Fibroblast of lung (primary cell): ENCODE measurements around the gene PRRC2B. TPM values are rescaled to one million over a fixed set of nuclear protein-coding genes. Genes with fewer than 3 reads are reported as not detected.
A peak's percentile ranks its signal among the peaks of the same experiment; 100 is the strongest.

Experiments
- DNase-seq, 2 donors: peaks; one replicate each; pipeline versions ENCODE4 v3.0.0 to v3.0.0-alpha.2; 2010; ENCODE audit warnings: low read depth in 2 of 2
- H2AFZ ChIP-seq: 2 replicates; pipeline ENCODE4 v1.5.1; 2012; ENCODE audit warnings: low read length, control low read depth, inconsistent platforms
- H3K27ac ChIP-seq: 2 replicates; pipeline ENCODE4 v1.5.1; 2011; ENCODE audit warnings: low read length, control low read depth; ENCODE audit not compliant: insufficient read depth
- H3K27me3 ChIP-seq: 2 replicates; pipeline ENCODE4 v1.5.1; 2011; ENCODE audit warnings: mild to moderate bottlenecking, low read length; ENCODE audit not compliant: control insufficient read depth, insufficient read depth
- H3K36me3 ChIP-seq: 2 replicates; pipeline ENCODE4 v1.5.1; 2011; ENCODE audit warnings: low read length; ENCODE audit not compliant: control insufficient read depth, insufficient read depth
- H3K4me1 ChIP-seq: 2 replicates; pipeline ENCODE4 v1.5.1; 2011; ENCODE audit warnings: low read length; ENCODE audit not compliant: control insufficient read depth, insufficient read depth; ENCODE audit errors: extremely low read depth
- H3K4me2 ChIP-seq: 2 replicates; pipeline ENCODE4 v1.5.1; 2011; ENCODE audit warnings: low read length, control low read depth; ENCODE audit not compliant: insufficient read depth; ENCODE audit errors: extremely low read depth
- H3K4me3 ChIP-seq, 4 experiments: fragments of 200-600 bp in 1 of 4; sonication (generic) in 1 of 4; replicated peaks in 1 of 4; 2 replicates each; pipeline ENCODE4 v1.5.1; 2011 to 2016; ENCODE audit warnings: low read length in 4 of 4, low read depth in 3 of 4, mild to moderate bottlenecking in 3 of 4, control low read depth in 2 of 4, inconsistent platforms in 1 of 4, mixed read lengths in 1 of 4; ENCODE audit not compliant: insufficient read depth in 1 of 4; ENCODE audit errors: control extremely low read depth in 1 of 4
- H3K79me2 ChIP-seq: 2 replicates; pipeline ENCODE4 v1.5.1; 2012; ENCODE audit warnings: mild to moderate bottlenecking, low read length, inconsistent platforms; ENCODE audit not compliant: control insufficient read depth, insufficient read depth
- H3K9ac ChIP-seq: 2 replicates; pipeline ENCODE4 v1.5.1; 2011; ENCODE audit warnings: mild to moderate bottlenecking, low read length, control low read depth; ENCODE audit not compliant: insufficient read depth
- H3K9me3 ChIP-seq: 2 replicates; pipeline ENCODE4 v1.5.1; 2012; ENCODE audit warnings: low read depth, low read length; ENCODE audit not compliant: control insufficient read depth, insufficient read depth
- H4K20me1 ChIP-seq: 2 replicates; pipeline ENCODE4 v1.5.1; 2011; ENCODE audit warnings: low read length; ENCODE audit not compliant: control insufficient read depth, insufficient read depth; ENCODE audit errors: extremely low read depth
- CTCF ChIP-seq, 2 donors: IDR thresholded peaks in 1 of 2; conservative IDR thresholded peaks in 1 of 2; 1 replicate in 1 of 2; 2 replicates in 1 of 2; pipeline ENCODE4 v1.5.1; 2011 to 2012; ENCODE audit warnings: low read length in 2 of 2, control low read depth in 1 of 2, inconsistent platforms in 1 of 2, low read depth in 1 of 2, mild to moderate bottlenecking in 1 of 2
- EZH2 ChIP-seq: IDR thresholded peaks from 2 replicates; pipeline ENCODE4 v1.5.1; 2012; ENCODE audit warnings: low read length, control low read depth, mild to moderate bottlenecking; ENCODE audit errors: missing control alignments
- polyA plus RNA-seq, 2 donors: library from polyadenylated mRNA; depleted of rRNA in 1 of 2; stranded (reverse) in 1 of 2; unstranded in 1 of 2; fragments of >200 nt; gene quantifications; 2 replicates each; pipeline ENCODE4 v1.2.1, GENCODE V29; 2011 to 2012; ENCODE audit warnings: missing spikeins in 1 of 2
- total RNA-seq: library from RNA; depleted of rRNA; stranded (reverse); fragments of >200 nt; gene quantifications from 2 replicates; pipeline ENCODE4 v1.2.1, GENCODE V29; 2014

The PRRC2B gene
- total and polyA plus RNA-seq, 2 donors (not counting 1 experiment from before 2014, with no cell fraction given): 29.9 to 66.4 TPM

DNA sequence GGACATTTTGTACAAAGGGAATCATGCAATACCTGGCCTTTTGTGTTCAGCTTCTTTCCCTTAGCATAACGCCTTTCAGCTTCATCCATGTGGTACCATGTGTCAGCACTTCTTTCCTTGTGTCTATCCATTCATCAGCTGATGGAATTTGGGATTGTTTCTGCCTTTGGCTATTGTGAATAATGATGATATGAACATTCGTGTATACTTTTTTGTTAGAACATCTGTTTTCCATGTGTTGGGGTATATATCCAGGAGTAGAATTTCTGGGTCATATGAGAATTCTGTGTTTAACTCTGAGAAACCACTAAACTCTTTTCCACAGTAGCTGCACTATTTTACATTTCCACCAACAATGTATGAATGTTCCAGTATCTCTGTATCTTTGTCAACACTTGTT lies 14.8 kb upstream of the PRRC2B start:
- no peaks in the 10 kb centered on the region for H3K9me3 ChIP-seq
- H3K27ac ChIP-seq: no peak overlapping the region
- peaks cover 3% of the 10 kb centered on the region for H3K4me1 ChIP-seq
- H4K20me1 ChIP-seq: no peaks in the 10 kb centered on the region
- H3K27me3 ChIP-seq: no peaks in the 10 kb centered on the region
- TF ChIP-seq CTCF (conservative IDR thresholded peaks at IDR 0.05 in 1 of 2, IDR thresholded peaks at IDR 0.05 in 1 of 2; ENCODE audit: low read depth in 1 of 2, low read length in 2 of 2): no peak
- TF ChIP-seq EZH2: no peak
- no peak overlapping the region for H3K4me2 ChIP-seq
- no peak overlapping the region for H3K4me3 ChIP-seq
- no peak overlapping the region for H3K9ac ChIP-seq
- H3K79me2 ChIP-seq: no peaks in the 10 kb centered on the region
- DNase-seq: no peak
- no peaks in the 10 kb centered on the region for H3K36me3 ChIP-seq
- H2AFZ ChIP-seq: no peak overlapping the region

DNA sequence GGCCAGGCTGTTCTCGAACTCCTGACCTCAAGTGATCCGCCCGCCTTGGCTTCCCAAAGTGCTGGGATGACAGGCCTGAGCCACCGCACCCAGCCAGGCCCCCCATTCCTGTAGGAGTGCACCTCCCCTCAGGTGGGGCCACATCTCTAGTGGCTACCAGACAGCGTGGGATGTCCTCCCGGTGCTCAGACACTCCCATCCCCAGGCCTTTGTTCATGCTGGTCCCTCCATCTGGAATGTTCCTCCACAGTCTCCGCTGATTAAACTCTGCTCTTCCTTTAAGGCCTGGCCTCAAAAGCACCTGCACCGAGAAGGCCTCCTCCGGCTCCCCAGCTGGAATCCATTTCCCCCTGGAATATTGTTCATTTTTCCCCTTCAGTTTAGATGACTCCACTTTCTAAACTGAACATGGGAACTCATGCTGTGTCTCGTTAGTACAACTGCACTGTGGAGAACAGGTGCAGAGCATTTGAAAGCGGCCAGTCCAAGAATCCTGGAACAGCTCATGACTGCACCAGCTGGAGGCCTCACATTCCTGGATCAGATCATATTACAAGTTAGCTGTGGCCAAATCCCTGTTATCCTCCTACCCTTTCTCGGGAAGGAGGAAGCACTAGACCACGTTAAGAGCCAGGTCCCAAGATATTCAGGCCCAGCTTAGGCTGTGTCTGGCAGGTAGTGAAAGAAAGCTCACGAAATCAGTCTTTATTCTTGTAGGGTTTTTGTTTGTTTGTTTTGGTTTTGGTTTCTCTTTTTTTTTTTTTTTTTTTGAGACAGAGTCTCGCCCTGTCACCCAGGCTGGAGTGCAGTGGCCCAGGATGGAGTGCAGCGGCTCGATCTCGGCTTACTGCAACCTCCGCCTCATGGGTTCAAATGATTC lies 10.8 kb upstream of the PRRC2B start:
- no peaks in the 10 kb centered on the region for H4K20me1 ChIP-seq
- DNase-seq: peak; percentile 87 to 89
- no peak overlapping the region for H3K4me3 ChIP-seq
- TF ChIP-seq CTCF (conservative IDR thresholded peaks at IDR 0.05 in 1 of 2, IDR thresholded peaks at IDR 0.05 in 1 of 2; ENCODE audit: low read depth in 1 of 2, low read length in 2 of 2): no peak
- TF ChIP-seq EZH2: no peak
- H3K27ac ChIP-seq: no peak overlapping the region
- H3K27me3 ChIP-seq: no peaks in the 10 kb centered on the region
- no peaks in the 10 kb centered on the region for H3K79me2 ChIP-seq
- H3K36me3 ChIP-seq: no peaks in the 10 kb centered on the region
- H3K4me2 ChIP-seq: peak overlapping the region; percentile 5
- no peaks in the 10 kb centered on the region for H3K9me3 ChIP-seq
- H3K4me1 ChIP-seq: peaks cover 3% of the 10 kb centered on the region
- H2AFZ ChIP-seq: no peak overlapping the region
- H3K9ac ChIP-seq: no peak overlapping the region

DNA sequence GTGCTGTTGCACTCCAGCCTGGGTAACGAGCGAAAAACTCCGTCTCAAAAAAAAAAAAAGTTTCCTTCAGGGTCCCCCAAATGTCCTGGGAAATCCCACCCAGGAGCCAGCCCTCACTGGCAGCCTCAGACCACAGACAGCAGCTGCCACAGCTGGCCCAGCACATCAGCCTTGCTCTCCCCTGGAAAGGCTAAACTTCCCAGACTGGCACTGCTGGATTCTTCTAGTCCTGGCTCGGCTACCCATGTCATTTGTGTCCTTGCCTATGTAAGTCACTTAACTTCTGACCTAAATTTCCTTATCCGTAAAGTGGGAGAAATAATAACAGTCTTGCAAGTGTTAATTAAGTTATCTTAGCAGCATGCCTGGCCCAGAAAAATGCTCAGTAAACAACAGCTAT lies 8.6 kb upstream of the PRRC2B start:
- no peak overlapping the region for H3K27ac ChIP-seq
- H2AFZ ChIP-seq: no peak overlapping the region
- no peaks in the 10 kb centered on the region for H3K9me3 ChIP-seq
- no peak overlapping the region for H3K9ac ChIP-seq
- no peaks in the 10 kb centered on the region for H3K36me3 ChIP-seq
- no peaks in the 10 kb centered on the region for H4K20me1 ChIP-seq
- H3K4me2 ChIP-seq: no peak overlapping the region
- no peak overlapping the region for H3K4me3 ChIP-seq
- no peak for DNase-seq
- H3K79me2 ChIP-seq: no peaks in the 10 kb centered on the region
- no peak for TF ChIP-seq EZH2
- TF ChIP-seq CTCF (conservative IDR thresholded peaks at IDR 0.05 in 1 of 2, IDR thresholded peaks at IDR 0.05 in 1 of 2; ENCODE audit: low read depth in 1 of 2, low read length in 2 of 2): no peak
- H3K27me3 ChIP-seq: no peaks in the 10 kb centered on the region
- peaks cover 3% of the 10 kb centered on the region for H3K4me1 ChIP-seq
